Measurements from ENCODE around the gene OPRD1.
"Not testable (repeated sequence)": the region's sequence is repeated elsewhere in the genome, so short reads cannot be mapped to it uniquely, and the experiment has no call there.

OPRD1 gene

DNA sequence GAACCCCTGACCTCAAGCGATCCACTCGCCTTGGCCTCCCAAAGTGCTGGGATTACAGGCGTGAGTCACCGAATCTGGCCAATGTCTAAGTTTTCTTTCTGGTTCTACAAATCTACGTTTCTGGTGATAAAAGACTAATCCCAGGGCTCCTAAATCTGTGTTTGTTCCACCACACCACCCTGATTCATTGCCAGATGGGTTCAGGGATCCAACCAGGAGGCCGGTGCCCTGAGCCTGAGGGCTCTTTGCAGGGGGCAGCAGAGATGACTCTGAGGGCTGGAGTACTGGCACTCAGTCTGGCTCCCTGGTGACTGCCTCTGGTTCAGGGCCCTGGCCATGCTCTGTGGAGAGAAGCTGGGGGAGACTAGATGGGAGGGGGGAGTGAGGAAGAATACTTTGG is 10.5 kb upstream of the OPRD1 start:
- no peak for DNase-seq (ENCODE audit: low spot score)

DNA sequence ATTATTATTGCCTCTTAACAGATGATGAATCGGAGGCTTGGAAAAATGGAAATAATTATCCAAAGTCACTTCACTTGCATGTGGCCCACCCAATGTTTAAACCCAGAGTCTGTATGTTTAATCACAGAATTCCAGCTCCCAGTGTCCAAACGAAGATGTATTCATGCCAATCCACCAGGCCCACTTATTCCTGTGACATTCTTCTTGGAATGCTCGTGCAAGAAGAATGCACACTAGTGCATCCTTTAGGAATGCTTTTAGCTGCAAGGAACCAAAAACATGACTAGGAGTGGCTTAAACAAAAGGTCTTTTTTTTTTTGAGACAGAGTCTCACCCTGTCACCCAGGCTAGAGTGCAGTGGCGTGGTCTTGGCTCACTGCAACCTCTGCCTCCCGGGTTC is 8.9 kb upstream of the OPRD1 start:
- DNase-seq (ENCODE audit: low spot score), result no peak

DNA sequence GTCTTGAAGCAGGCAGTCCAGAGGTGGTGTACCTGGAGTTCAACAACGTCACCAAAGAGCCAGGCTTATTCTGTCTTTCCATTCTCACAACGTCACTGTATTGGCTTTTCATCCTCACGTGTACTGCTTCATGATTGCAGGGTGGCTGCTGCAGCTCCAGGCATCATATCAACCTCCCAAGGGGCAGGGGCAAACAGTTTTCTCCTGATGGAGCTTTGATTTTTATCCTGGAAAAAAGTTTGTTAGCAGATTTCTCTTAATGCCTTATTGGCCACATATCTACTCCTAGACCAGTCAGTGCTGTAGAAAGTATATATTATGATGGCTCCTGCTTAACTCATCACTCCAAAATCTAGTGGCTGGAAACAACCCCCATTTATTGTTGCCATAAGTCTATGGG is 8.3 kb upstream of the OPRD1 start:
- no peak for DNase-seq (ENCODE audit: low spot score)

DNA sequence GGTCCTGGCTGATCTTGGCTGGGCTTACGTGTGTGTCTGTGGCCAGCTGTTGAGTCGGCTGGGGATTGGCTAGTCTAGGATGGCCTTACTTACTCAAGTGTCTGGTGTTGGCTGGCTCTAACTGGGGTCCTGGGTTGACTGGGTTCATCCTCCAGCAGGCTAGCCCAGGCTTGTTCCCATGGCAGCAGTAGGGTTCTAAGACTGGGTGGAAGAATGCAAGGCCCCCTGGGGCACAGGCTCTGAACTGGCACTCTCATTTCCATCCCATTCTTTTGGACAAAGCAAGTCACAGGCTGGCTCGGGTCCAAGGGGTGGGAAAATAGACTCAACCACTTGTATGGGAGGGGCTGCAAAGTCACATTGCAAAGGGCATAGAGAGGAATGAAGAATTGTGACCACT is 7.9 kb upstream of the OPRD1 start:
- DNase-seq (ENCODE audit: low spot score), result no peak

DNA sequence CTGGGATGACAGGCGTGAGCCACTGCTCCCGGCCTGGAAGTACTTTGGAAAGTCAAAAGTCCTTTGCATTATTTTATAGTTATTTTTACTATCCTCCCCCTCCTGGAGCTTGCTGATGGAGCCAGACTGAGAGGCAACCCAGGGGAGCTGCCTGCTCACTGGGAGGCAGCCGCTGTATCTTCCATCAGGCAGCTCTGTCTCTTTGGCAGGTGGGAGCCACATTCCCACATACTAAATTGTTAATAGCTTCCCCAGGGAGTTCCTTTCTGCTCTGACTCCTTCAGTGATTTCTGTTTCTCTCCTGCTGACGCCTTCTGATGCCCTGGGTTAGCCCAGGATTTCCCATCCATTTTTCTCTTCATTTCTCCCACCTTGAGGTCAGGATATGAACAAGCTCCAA is 4.9 kb upstream of the OPRD1 start:
- DNase-seq (ENCODE audit: low spot score), result no peak

DNA sequence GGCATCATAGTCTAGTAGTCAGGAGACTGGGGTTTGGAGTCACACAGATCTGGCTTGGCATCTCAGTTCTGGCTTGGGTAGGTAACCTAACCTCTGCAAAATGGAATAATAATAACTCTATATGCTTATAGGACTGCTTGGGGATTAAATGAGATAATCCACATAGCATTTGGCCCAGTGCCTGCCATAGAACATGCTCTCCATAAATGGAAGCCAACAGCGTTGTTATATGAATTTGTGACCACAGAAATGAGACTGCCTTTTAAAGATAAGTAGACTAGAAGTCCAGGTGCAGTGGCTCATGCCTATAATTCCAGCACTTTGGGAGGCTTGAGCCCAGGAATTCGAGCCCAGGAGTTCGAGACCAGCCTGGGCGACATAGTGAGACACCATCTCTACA is 4.0 kb upstream of the OPRD1 start:
- DNase-seq (ENCODE audit: low spot score), result no peak

DNA sequence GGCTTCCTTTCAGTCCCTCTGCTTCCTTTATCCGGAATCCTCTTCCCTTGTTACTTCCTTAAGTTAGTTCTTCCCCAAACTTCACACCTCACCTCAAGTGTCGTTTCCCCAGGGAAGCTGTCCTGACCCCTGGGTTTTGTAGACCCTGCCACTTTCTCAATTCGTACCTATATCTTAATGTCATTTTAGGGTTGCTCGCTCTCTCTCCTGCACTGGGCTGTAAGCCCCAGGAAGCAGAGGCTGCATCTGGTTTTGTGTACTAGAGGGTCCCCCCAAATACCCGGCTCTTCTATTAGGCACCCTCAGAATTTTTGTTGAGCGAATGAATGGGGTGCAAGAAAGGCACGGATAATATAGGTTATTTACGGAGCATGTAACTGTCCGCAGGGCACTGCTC is 603 bp upstream of the OPRD1 start:
- no peak for DNase-seq (ENCODE audit: low spot score)

DNA sequence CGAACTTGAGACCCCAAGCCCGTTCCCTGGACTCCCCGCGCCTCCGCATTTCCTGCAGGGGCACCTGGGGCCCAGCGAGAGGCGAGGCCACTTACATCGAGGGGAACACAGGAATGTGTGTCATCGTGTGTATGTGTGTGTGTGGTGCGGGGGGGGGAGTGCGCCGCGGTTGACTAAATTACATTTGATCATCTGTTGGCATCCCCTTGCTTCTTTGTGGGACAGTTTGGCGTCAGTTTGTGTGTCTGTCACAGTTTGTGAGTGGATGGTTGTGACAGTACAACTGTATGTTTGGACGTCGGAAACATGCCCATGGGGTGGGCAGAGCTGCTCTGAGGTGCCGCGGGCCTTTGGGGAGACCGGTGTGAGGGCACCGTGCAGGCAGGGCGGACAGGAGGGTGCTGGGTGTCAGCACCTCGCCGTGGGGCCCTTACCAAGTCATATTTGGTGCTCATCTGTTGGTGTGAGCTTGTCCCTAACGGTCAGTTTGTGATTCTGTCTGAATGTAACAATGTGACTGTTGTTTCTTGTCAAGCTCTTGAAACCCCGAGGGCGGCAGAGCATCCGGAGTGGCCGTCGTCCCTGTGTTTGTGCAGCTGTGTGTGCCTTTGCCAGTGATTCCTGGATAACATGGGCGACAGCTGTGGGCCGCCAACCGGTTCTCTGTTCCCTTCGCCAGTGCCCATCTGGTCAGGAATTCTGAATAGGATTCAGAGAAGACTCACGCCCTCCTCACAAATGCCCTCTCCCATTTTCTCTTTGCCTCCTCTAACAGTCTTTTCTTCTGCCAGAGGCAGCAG is 899 bp downstream of the OPRD1 start:
- no peak for DNase-seq (ENCODE audit: low spot score)

DNA sequence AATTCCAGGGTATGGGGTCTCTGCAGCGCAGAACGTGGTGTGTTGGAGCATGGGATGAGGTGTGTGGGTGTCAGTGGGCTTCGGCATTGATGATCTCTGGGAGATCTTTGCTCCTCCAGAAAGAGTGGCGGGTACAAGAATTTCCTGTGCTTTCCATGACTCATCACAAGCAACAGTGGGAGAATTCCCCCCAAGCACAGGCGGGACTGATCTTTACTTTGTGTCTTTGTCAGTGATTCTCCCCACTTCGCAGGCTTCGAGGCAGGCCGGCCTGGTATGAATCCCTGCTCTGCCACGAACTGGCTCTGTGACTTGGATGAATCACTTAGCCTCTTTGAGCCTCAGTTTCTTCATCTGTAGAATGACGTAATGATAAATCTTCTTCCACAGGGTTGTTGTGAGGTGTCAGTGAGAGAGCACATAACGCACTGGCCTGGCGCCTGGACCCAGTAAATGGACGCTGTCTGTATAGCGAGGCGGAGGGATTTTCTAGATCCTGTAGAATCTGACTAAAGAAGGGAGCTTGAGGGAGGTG is 2.0 kb downstream of the OPRD1 start:
- no peak for DNase-seq (ENCODE audit: low spot score)

DNA sequence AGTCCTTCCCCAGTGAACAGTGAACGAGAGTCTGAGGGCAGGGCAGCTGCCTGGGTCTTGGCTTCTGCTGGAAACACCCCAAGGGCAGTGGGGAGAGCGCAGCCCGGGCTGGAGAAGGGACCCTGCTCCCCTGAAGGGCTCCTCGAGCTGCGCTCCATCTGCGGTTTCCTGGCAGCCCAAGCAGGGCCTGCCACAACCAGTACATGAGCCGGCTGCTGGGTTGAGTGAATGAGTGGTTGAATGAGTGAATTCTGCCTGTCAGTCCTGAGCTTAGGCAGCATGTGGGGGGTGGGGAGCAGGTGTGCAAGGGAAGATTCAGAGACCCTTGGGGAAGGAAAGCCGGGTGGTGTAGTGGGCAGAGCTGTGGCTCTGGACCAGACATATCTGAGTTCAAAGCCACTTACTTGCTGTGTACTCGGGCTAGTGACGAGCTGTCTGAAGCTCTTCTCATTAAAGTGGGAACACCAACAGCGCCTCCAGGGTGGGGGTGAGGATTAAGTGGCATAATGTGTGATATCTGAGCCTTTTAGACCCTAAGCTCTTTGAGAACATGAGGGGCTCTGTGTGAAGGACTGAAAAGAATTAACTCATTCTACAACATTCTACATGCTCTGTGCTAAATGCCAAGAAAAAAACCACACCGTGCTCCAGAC is 3.7 kb downstream of the OPRD1 start:
- DNase-seq (ENCODE audit: low spot score), result no peak

DNA sequence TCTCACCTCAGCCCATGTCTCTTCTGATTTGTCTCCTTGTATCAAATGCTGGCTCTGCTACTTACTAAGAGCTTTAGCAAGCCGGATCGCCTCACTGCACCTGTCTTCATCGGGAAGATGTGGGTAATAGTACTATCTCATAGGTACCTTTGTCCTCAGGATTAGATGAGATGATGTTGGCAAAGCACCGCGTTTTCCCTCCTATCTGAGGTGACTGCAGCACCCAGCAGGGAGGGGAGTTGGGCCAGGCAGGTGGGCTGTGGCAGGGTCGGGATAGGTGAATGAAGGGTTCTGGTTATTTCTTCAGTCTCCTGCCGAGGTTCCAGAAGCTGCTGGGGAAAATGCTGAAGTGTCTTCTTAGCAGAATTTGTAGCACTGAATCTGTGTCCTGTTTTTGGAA is 5.2 kb downstream of the OPRD1 start:
- no peak for DNase-seq (ENCODE audit: low spot score)

DNA sequence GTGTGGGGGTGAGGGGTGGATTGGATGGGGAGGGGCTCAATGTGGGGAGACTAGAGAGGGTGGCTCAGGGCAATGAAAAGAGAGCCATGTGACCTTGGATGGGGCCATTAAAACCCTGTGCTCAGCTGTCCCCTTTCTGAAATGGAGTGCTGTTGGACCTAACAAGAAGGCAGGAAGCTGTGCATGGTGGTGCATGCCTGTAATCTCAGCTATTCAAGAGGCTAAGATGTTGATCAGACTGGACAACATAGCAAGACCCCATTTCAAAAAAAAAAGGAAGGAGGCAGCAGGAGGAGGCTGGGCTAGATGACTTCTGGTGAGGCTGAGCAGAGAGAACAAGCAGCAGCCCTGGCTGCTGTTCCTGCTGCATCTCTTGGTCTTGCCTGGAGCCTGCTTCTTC is 7.0 kb downstream of the OPRD1 start:
- DNase-seq (ENCODE audit: low spot score), result no peak

DNA sequence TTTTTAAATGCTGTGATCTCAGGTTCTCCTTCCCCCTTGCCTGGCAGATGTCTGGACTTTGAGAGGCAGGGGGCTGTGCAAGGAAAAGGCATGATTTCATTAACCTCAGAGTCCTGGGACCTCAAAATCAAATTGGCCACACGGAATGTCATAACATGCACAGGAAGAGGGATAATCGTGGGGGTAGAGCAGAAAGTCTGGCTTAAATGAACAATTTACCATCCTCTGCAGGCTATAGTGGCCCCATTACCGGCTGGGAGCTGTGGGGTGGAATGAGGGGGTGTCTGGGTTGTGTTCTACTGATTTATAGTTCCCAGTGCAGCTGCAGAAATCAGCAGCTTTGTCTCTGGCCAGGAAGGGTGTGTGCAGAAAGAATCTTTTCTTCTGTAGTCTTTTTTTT is 10.8 kb downstream of the OPRD1 start:
- DNase-seq (ENCODE audit: low spot score), result no peak

DNA sequence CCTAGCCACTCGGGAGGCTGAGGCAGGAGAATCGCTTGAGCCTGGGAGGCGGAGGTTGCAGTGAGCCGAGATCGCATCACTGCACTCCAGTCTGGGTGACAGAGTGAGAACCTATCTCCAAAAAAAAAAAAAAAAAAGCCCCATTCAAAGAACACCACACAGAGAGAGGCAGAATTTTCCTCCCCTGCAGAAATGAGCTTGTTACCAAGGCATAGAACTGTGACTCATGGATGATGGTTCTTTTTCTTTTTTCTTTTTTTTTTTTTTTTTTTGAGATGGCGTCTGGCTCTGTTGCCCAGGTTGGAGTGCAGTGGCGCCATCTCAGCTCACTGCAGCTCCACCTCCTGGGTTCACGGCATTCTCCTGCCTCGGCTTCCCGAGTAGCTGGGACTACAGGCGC is 12.1 kb downstream of the OPRD1 start:
- not testable (repeated sequence) for DNase-seq (ENCODE audit: low spot score)

DNA sequence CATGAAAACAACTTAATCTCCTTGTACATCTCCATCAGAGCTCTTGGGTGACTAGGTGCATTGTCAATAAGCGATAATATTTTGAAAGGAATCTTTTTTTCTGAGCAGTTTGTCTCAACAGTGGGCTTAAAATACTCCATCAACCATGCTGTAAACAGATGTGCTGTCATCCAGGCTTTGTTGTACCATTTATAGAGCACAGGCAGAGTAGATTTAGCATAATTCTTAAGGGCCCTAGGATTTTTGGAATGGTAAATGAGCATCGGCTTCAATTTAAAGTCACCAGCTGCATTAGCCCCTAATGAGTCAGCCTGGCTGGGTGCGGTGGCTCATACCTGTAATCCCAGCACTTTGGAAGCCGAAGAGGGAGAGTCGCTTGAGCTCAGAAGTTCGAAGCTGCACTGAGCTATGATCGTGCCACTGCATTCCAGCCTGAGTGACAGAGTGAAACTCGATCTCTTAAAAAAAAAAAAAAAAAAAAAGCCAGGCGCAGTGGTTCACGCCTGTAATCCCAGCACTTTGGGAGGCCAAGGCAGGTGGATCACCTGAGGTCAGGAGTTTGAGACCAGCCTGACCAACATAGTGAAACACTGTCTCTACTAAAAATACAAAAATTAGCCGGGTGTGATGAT is 16.4 kb downstream of the OPRD1 start:
- DNase-seq (ENCODE audit: low spot score), result not testable (repeated sequence)

DNA sequence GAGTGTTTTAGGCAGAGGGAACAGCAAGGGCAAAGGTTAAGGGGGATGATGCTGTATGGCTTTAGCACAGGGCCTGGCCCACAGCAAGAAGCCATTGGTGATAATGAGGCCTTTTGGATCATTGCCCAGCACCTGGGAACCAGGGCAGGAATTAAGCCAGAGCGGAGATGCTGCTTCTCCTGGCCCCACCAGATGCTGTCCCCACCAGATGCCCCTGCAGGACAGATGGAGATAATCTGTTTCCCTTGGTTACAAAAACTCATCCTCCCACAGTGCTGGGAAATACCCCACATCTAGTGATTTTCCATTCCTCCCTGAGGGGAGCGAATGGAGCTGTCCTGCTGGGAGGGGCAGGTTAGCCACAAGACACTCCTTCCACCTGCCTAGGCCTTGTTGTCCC is 18.8 kb downstream of the OPRD1 start:
- no peak for DNase-seq (ENCODE audit: low spot score)

DNA sequence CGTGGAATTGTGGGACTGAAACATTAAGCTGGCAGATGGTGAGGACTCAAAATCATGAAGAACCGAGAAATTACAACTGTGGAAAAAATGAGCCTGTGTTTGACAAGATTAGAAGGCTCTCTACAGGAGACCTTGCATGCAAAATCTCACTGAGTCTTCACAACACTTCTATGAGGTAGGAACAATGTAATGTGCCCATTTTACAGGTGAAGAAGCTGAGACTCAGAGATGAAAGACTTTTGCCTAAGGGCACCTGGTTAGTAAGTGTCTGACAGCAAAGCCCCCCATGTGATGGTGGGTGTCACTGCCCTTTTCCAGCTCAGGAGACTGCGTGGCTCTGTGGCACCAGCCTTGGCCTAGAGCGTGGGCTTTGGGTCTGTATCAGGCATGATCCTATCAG is 21.0 kb downstream of the OPRD1 start:
- DNase-seq (ENCODE audit: low spot score), result no peak

DNA sequence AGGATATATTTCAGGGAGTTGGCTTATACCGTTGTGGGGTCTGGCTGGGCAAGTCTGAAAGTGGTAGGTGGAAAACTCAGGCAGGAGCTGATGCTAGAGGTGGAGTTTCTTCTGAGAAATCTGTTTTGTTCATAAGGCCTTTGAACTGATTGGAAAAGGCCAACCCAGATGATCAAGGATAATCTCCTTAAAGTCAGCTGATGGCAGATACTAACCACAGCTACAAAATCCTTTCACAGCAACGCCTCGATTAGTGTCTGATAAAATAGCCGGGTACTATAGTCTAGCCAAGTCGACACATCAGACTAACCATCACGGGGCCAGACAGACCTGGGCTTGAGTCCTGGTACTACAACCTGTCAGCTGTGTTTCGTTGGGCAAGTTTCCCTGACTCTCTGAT is 21.4 kb downstream of the OPRD1 start:
- no peak for DNase-seq (ENCODE audit: low spot score)

DNA sequence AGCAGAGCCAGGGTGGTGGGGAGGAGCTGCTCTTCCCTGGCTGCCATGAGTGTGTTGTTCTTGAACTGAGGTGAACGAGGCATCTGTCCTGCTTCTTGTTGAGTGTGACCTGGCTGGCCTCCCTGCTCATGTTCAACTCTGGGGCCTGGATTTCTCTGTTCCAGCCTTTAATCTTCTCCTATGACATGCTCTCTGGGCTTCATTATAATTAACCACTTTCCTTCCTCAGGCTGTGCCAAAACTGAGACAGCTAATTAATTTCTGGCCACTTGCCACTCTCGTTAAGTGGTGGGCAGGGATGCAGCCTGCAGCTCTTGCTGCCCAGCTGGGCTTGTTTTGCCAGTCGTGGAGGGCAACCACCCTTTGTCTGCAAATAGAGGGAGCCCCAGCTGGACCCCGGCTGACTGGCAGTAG is 23.3 kb downstream of the OPRD1 start:
- no peak for DNase-seq (ENCODE audit: low spot score)

DNA sequence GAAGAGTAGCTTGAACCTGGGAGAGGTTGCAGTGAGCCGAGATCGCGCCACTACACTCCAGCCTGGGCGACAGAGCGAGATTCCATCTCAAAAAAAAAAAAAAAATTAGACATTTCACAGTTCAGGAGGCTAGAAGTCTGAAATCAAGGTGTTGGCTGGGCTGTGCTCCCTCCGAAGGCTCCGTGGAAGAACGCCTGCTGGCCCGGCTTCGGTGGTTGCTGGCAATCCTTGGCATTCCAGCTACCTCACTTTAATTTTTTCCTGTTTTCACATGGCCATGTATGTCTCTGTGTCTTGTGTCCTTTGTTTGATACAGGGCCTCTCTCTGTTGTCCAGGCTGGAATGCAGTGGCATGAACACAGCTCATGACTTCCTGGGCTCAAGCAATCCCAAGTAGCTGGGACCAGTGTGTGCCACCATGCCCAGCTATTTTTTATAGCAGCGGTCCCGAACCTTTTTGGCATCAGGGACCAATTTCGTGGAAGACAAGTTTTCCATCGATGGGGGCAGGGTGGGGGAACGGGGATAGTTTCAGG is 24.5 kb downstream of the OPRD1 start:
- no peak for DNase-seq (ENCODE audit: low spot score)

DNA sequence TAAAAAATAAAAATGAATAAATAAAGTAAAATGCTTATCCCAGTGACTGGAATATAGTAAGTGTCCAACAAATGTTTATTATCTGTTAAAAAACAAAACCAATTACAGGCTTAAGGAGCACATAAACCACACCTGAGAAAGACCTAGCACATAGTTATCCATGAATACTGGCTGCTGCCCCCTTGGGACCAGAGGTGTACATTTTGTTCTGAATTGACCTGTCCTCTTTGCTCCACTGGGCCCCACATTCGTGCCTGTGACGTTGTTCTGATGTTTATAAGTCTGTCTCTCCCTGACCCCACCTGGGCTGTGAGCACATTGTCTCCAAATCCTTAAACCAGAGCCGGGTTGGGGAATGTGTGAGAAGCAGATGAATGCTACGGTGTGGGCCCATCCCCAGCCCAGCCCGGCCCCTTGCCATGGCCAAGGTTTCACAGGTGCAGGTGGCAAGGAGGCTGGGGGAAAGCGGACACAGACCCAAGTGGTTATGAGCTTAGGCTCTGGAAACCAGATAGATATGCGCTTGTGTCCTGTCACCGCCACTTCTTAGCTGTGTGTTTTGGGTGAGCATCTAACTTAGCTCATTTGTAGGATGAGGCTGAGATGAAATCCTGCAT is 29.1 kb downstream of the OPRD1 start:
- DNase-seq (ENCODE audit: low spot score), result no peak

DNA sequence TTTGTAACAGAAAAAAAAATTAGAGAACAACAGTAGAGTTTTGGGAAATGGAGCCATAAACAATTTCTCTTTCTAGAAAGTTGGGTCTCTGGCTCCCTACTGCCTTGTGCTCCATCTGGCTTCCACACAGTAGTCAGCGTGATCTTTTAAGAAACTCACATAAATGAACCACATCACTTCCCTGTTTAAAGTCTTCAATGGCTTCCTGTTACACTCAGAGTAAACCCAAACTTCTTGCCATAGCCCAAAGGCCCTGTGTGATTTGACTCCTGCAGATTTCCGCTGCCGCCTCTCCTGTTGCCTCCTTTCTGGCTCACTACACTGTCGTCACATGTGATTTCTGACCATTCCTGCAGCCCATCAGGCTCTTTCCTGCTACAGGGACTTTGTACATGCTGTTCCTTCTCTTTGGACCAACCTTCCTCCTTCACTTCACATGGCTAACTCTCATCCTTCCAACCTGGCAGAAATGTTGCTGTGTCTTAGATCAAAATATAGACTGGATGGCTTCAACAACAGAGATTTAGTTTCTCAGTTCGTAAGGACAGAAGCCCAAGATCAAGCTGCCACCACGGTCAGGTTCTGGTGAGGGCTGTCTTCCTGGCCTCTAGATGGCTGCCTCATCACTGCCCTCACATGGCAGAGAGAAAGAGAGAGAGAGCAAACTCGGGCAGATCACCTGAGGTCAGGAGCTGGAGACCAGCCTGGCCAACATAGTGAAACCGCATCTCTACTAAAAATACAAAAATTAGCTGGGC is 34.0 kb downstream of the OPRD1 start:
- DNase-seq (ENCODE audit: low spot score), result no peak
